Measurements from ENCODE around the gene SLC30A2. TPM values are rescaled to one million over a fixed set of nuclear protein-coding genes. Genes with fewer than 3 reads are reported as not detected.

SLC30A2 gene
- total and polyA plus RNA-seq, 9 of the 15 experiments (the other 6 are each of a cell fraction or from before 2014, with no cell fraction given), result 0.01 to 0.18 (median 0.06) TPM; not detected in 3

- TF ChIP-seq SMAD2 (IDR thresholded peaks at IDR 0.05; ENCODE audit: low read depth, low read length) (no peak), ASH1L (IDR thresholded peaks at IDR 0.05; ENCODE audit: borderline replicate concordance, low read depth, partially characterized antibody) (no peak), HOXB6 (CRISPR knock-in tag; IDR thresholded peaks at IDR 0.05; ENCODE audit: borderline replicate concordance) (no peak), AFF4 (CRISPR knock-in tag; IDR thresholded peaks at IDR 0.05) (no peak; the same call in 1 of the 2 replicates), E2F3 (CRISPR knock-in tag; IDR thresholded peaks at IDR 0.05) (no peak; the same call in 1 of the 2 replicates), ZBTB17 (CRISPR knock-in tag; IDR thresholded peaks at IDR 0.05) (no peak), ARNT (IDR thresholded peaks at IDR 0.05) (no peak), POLR2G (IDR thresholded peaks at IDR 0.05; ENCODE audit: low read depth, low read length) (peak; percentile 87), ZC3H8 (IDR thresholded peaks at IDR 0.05) (no peak; the same call in 1 of the 2 replicates), RFX1 (IDR thresholded peaks at IDR 0.05) (no peak), CBX3 (IDR thresholded peaks at IDR 0.05; ENCODE audit: borderline replicate concordance in 1 of 2, low read length in 2 of 2) (peak in 1 of 2 experiments; percentile 35; a peak in 1 of 3 replicates), POLR2AphosphoS5 (IDR thresholded peaks at IDR 0.05; ENCODE audit: control insufficient read depth, insufficient read depth, low read depth, low read length) (peak; percentile 54; the same call in 1 of the 2 replicates), RBM17 (IDR thresholded peaks at IDR 0.05; ENCODE audit: borderline replicate concordance, low read depth, low read length) (no peak), ZKSCAN8 (CRISPR knock-in tag; IDR thresholded peaks at IDR 0.05) (no peak), HEY1 (CRISPR knock-in tag; IDR thresholded peaks at IDR 0.05; ENCODE audit: borderline replicate concordance) (no peak), ZBTB1 (CRISPR knock-in tag; IDR thresholded peaks at IDR 0.05; ENCODE audit: borderline replicate concordance, low read depth) (peak; percentile 13; the same call in 1 of the 2 replicates), DACH1 (IDR thresholded peaks at IDR 0.05; ENCODE audit: partially characterized antibody) (no peak), ESRRB (CRISPR knock-in tag; IDR thresholded peaks at IDR 0.05; ENCODE audit: borderline replicate concordance) (no peak), TAF7 (tag; IDR thresholded peaks at IDR 0.05) (0 out of 2 replicates have a peak, but pooled peaks have one; percentile 69), HSF4 (CRISPR knock-in tag; IDR thresholded peaks at IDR 0.05; ENCODE audit: borderline replicate concordance) (no peak; the same call in 1 of the 2 replicates), SP2 (IDR thresholded peaks at IDR 0.05; ENCODE audit: extremely low read depth, low read depth, low read length, poor library complexity, severe bottlenecking) (no peak), HNRNPK (IDR thresholded peaks at IDR 0.05; ENCODE audit: low read depth, low read length, poor library complexity, severe bottlenecking) (no peak)
Measured at GRCh38 chr1:26035203-26035958, 10.5 kb downstream of the SLC30A2 start (continued).
